Muscle of leg (tissue), 16 donors: Measurements from ENCODE around the gene TFEB. TPM values are rescaled to one million over a fixed set of nuclear protein-coding genes. Genes with fewer than 3 reads are reported as not detected.

Source experiments
- DNase-seq: peaks from one replicate; pipeline ENCODE4 v3.0.0; 2013
- H3K27ac ChIP-seq: one replicate; pipeline ENCODE4 v1.5.1; 2013; ENCODE audit warnings: mild to moderate bottlenecking, low read length, control low read depth
- H3K27me3 ChIP-seq: one replicate; pipeline ENCODE4 v1.6.1; 2013; ENCODE audit warnings: low read length; ENCODE audit not compliant: control insufficient read depth, insufficient read depth
- H3K36me3 ChIP-seq: one replicate; pipeline ENCODE4 v1.6.1; 2013; ENCODE audit warnings: low read length; ENCODE audit not compliant: control insufficient read depth, insufficient read depth
- H3K4me1 ChIP-seq: one replicate; pipeline ENCODE4 v1.6.1; 2013; ENCODE audit warnings: low read length; ENCODE audit not compliant: control insufficient read depth, insufficient read depth
- H3K4me3 ChIP-seq: one replicate; pipeline ENCODE4 v1.5.1; 2013; ENCODE audit warnings: low read length, control low read depth
- H3K9me3 ChIP-seq: replicated peaks from 2 replicates; pipeline ENCODE4 v1.6.1; 2013; ENCODE audit warnings: low read depth, low read length; ENCODE audit not compliant: control insufficient read depth
- WGBS: methylation state at CpG from one replicate; pipeline ENCODE4 v1.1.5; 2013; ENCODE audit warnings: missing lambda C conversion rate; ENCODE audit not compliant: insufficient coverage; 5-methylcytosine and 5-hydroxymethylcytosine counted together
- long read RNA-seq, 11 donors: transcript quantifications; one replicate each; lab custom pipeline, GENCODE V29; 2026
- polyA plus RNA-seq, 8 donors: library from polyadenylated mRNA; unstranded; fragments of 120-200 nt; gene quantifications; one replicate each; pipeline versions ENCODE4 v1.2.1 to v1.2.3, GENCODE V29; 2013; ENCODE audit warnings: inconsistent platforms in 1 of 8, low replicate concordance in 1 of 8; ENCODE audit not compliant: insufficient read length in 8 of 8, insufficient read depth in 1 of 8
- total RNA-seq: library from RNA; stranded (reverse); fragments of 120-200 nt; gene quantifications from one replicate; pipeline ENCODE4 v1.2.4, GENCODE V29; 2013

The TFEB gene
- total RNA-seq (6.9 TPM), polyA plus RNA-seq (10 to 100 TPM in 1 of 8 donors, 1 to 10 TPM in 7; 6.1 to 12.3 (median 7.6) TPM)
- long read RNA-seq, donor 1, partial matches to known transcripts, result 0 of 1 reads
- long read RNA-seq, donor 1, other reads (novel, unspliced or antisense), result 0 of 1 reads
- long read RNA-seq, donor 2, result 0 reads
- long read RNA-seq, donor 3, partial matches to known transcripts, result 0 of 3 reads
- long read RNA-seq, donor 3, other reads (novel, unspliced or antisense), result 0 of 3 reads
- long read RNA-seq, donor 4, partial matches to known transcripts, result 0 of 3 reads
- long read RNA-seq, donor 4, other reads (novel, unspliced or antisense), result 0 of 3 reads
- long read RNA-seq, donor 5, partial matches to known transcripts, result 0 of 4 reads
- long read RNA-seq, donor 5, other reads (novel, unspliced or antisense), result 0 of 4 reads
- long read RNA-seq, donor 6, partial matches to known transcripts, result 0 of 3 reads
- long read RNA-seq, donor 6, other reads (novel, unspliced or antisense), result 0 of 3 reads
- long read RNA-seq, donor 7, partial matches to known transcripts, result 0 of 3 reads
- long read RNA-seq, donor 7, other reads (novel, unspliced or antisense), result 0 of 3 reads
- long read RNA-seq, donor 8, partial matches to known transcripts, result 124 of 247 reads
- long read RNA-seq, donor 8, other reads (novel, unspliced or antisense), result 122 of 247 reads
- long read RNA-seq, donor 9, result 0 reads
- long read RNA-seq, donor 10, result 0 reads
- long read RNA-seq, donor 11, partial matches to known transcripts, result 0 of 2 reads
- long read RNA-seq, donor 11, other reads (novel, unspliced or antisense), result 0 of 2 reads

DNA sequence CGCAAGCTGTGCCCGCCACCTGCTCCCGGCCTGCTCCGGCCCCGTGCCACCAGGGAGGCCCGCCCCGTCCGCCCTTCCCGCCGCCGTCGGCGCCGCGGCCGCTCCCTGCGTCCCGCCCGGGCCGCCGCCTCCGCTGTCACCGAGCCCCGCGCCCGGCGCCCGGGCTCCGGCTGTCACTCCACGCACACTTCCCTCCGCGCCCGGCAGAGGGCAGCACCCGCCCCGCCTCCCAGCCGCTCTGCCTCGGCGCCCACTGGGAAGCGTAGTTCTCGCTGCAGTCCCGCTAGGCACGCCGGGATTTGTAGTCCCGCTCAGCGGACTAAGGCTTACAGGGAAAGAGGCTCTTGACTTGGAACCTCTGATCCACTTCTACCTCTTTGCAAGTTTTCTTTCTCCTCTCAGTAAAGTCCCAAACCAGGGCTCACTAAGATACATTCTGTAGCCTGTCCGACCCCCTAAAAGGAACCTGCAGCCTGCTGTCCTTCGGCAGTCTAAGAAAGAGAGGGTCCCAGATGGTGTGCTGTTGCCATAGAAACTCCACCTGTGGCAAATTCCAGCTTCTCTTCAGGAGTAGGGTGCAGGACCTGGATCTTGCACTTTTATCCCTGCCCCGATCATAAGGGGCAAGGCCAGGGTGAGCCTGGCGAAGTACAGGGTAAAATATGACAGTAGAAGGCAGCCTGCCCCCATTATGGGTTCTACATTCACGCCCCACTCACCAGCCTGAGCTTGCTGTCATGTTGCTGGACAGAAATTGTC, at the start of gene TFEB:
TFEB (minus strand) TSS at position 182 of the 759 bp plus-strand sequence. CDS start 44,395 bp downstream, outside the sequence.
- Histone ChIP-seq H3K36me3 (no peaks in the 10 kb centered on the region), H3K27me3 (no peaks in the 10 kb centered on the region), H3K4me3 (peak within 1 kb of the TSS; percentile 80), H3K27ac (peak within 1 kb of the TSS; percentile 93), H3K9me3 (no peaks in the 10 kb centered on the region), H3K4me1 (peaks cover 21% of the 10 kb centered on the region)
- WGBS, result 6% methylated on average over 49 of the region's 50 CpGs
- peak; percentile 97 for DNase-seq

DNA sequence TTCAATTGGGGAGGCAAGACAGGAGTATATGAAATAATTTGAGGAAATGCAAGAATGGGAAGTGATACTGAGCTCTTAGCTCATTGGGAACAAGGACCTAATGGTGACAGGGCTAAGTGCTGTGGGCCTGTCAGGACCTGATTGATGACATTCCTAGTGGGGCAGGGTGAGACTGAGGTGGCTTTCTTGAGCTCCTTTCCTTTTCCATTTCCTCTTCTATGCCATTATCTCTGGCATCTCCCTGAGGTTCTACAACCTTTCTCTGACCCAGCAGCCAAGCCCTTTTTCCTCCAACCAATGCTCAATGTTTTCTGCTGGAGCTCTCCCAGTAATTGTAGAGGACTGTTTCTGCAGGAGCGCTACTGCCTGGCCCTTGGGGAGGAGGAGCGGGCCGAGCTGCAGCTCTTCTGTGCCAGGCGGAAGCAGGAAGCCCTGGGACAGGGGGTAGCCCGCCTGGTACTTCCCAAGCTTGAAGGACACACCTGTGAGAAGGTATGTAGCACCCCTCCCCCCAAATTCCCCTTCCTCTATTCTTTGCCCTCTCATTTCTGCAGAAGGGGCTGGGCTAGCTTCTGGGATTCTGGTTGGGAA, 49.3 kb upstream of the TFEB start:
- Histone ChIP-seq H3K9me3 (no peaks in the 10 kb centered on the region), H3K27ac (no peak overlapping the region), H3K4me3 (no peak overlapping the region), H3K27me3 (no peaks in the 10 kb centered on the region), H3K36me3 (peaks cover 16% of the 10 kb centered on the region), H3K4me1 (peaks cover 33% of the 10 kb centered on the region)
- DNase-seq, result peak; percentile 22
- 25% methylated on average over 3 of the region's 5 CpGs for WGBS

DNA sequence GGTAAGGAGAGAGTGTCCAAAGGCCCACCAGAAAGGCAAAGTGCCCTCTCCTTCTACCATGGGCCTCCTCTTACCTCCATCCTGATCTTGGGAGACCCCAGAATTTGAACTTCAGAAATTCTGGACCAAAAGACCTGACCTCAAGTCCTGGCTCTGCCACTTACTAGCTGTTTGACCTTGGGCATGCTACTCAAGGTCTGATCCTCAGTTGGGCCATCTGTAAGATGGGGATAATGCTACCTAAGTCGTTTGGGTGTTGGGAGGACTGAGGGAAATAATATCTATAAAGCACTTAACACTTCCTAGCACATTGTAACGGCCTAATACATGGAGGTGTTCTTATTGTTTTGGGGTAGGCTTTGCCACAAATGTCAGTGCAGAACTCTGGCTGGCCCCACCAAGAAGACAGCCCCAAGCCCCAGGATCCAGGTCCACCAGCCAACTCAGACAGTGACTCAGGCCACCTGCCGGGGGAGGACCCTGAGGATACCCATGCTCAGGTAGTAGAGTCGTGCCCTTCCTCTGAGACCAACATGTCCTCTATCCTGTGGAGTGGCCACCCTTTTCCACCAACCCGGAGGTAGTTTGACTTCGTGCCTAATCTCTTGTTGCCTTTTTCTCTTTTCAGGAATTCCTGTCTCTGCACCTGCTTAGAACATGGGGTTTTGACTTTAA, 47.8 kb upstream of the TFEB start:
- H3K4me1 ChIP-seq, result peaks cover 35% of the 10 kb centered on the region

DNA sequence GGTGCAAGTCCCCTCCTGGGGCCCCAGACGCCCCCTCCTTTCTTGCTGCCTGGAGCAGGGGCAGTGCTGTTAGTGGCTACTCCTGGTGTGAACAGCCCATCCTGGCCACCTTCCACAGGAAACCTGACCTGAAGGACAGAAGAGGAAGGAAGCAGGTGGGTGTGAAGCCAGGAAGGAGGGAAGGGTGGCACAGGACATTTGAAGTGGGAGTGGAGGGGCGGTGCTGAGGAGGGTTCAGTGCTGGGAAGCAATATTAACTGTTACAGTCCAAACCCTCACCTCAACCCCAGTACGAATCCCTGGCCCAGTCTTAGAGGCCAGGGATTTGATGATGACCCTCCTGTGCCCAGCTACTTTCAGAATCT, 45.9 kb upstream of the TFEB start:
- WGBS, result 0% methylated on average over 1 of the region's 3 CpGs
- peaks cover 19% of the 10 kb centered on the region for H3K36me3 ChIP-seq
- H3K27me3 ChIP-seq, result no peaks in the 10 kb centered on the region
- H3K9me3 ChIP-seq, result no peaks in the 10 kb centered on the region
- H3K4me1 ChIP-seq, result peaks cover 35% of the 10 kb centered on the region
- no peak for DNase-seq
- peak overlapping the region; percentile 75 for H3K4me3 ChIP-seq
- H3K27ac ChIP-seq, result no peak overlapping the region

More for the DNA sequence above, 47.8 kb upstream of the TFEB start:
- Histone ChIP-seq H3K4me3 (no peak overlapping the region), H3K27me3 (no peaks in the 10 kb centered on the region), H3K27ac (no peak overlapping the region), H3K9me3 (no peaks in the 10 kb centered on the region), H3K36me3 (peaks cover 9% of the 10 kb centered on the region)
- DNase-seq, result no peak
- WGBS, result 90% methylated on average over 3 of the region's 6 CpGs

DNA sequence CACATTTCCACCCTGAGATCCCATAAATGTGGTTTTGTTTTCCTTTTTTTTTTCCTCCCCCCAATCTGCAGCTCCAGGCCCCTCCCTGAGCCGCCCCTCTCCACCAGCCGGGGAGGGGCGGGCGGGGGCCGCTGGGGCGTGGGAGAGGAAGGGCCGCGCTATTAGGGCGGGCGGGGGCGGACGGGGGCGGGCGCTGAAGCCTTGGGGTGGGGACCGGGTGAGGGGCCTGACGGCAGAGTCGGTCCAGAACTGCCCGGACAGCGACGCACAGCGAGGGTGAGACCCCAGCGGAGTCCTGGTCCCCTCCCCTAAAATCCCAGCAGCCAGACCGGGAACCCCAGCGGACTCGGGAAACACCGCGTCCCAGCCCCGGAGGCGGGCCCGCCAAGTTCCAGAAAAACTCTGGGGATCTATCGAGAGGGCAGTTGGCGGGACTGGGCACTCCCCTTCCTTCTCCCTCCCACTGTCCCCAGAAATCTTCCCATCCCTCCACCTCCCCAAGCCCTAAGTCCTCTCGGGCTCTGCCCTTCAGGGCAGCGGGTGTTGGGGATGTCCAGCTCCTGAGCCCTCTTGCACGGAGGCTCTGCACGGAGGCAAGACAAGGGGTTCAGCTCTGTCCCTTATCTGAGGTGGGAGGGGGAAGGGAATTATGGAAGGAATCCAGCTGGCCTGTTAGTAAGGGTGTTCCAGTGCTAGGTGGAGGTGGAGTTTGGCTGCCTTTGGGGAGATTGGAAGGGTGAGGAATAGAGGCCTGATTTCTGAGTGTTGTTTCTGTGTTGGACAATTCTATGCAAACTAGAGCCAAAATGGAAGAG, 45.4 kb upstream of the TFEB start, which contains the start of gene PRICKLE4:
PRICKLE4 (plus strand) TSS at position 232 of the 815 bp plus-strand sequence. CDS start 2,692 bp downstream, outside the sequence.
- H3K4me1 ChIP-seq, result peaks cover 30% of the 10 kb centered on the region
- peak within 1 kb of the TSS; percentile 75 for H3K4me3 ChIP-seq
- no peaks in the 10 kb centered on the region for H3K27me3 ChIP-seq
- no peaks in the 10 kb centered on the region for H3K9me3 ChIP-seq
- DNase-seq, result peak; percentile 73
- peaks cover 23% of the 10 kb centered on the region for H3K36me3 ChIP-seq
- peak within 1 kb of the TSS; percentile 77 for H3K27ac ChIP-seq
- under 1% methylated on average over 18 of the region's 36 CpGs for WGBS

DNA sequence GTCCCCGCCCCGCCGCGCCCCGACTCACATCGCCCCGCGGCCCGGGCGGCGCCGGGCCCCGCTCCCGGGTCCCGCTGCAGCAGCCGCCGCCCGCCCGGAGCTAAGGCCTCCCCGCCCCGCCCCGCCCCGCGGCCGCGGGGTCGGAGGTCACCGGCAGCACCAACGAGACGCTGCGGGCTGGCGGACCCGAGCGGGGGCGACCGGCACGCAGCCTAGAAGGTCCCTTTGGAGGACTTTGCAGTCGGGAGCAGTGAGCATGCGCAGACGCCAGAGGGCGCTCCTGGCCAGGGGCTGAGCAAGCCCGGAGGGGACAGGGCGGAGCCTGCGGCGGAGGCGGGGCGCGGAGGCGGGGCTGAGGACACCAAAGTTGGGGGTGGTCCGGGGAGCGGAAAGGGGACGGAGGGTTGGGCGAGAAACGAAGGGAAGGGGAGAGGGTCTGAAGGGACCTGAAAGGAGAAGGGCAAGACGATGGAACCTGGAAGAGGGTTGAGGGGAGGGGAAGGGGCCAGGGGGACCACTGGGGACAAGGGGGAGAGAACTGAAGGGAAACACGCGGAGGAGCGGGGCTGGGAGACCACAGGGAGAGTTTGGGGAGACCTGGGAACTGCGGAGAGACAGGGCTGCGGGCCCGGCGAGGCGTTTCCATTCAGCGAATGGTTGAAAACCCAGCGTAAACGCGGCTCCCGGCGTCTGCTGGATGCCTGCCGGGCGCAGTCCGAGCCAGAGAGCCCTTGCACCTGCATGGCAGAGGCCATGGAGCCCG, 44.6 kb upstream of the TFEB start, which contains the start of gene FRS3:
FRS3 (minus strand) TSS at position 113 of the 763 bp plus-strand sequence. CDS start 2,913 bp downstream, outside the sequence.
- under 1% methylated on average over 72 of the region's 73 CpGs for WGBS

DNA sequence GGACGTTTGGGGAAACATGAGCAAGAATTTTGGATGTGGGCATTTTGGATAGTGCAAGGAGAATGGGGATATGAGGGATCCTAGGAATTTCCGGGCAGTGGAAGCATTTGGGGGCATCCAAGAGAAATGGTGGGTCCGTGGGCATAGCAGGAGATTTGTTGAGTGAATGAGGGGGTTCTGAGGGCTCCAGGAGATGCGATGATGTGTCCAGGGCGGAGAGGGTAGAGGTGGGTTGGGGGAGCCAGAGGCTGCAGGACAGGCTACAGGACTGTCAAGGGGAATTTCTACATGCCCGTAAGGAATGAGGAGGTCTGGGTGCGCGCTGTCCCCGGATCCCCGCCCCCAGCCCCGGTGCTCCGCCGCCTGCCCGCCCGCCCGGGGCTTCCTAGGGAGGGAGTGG, 43.9 kb upstream of the TFEB start:
- Histone ChIP-seq H3K36me3 (peaks cover 32% of the 10 kb centered on the region), H3K9me3 (no peaks in the 10 kb centered on the region), H3K4me1 (peaks cover 17% of the 10 kb centered on the region), H3K27me3 (no peaks in the 10 kb centered on the region), H3K4me3 (peak overlapping the region; percentile 66), H3K27ac (no peak overlapping the region)
- WGBS, result 2% methylated on average over 12 of the region's 16 CpGs
- DNase-seq, result no peak

More for the DNA sequence above, 44.6 kb upstream of the TFEB start, which contains the start of gene FRS3:
- DNase-seq, result peak; percentile 98
- peak within 1 kb of the TSS; percentile 77 for H3K27ac ChIP-seq
- H3K9me3 ChIP-seq, result no peaks in the 10 kb centered on the region
- peak within 1 kb of the TSS; percentile 75 for H3K4me3 ChIP-seq
- H3K4me1 ChIP-seq, result peaks cover 22% of the 10 kb centered on the region
- peaks cover 26% of the 10 kb centered on the region for H3K36me3 ChIP-seq
- no peaks in the 10 kb centered on the region for H3K27me3 ChIP-seq

DNA sequence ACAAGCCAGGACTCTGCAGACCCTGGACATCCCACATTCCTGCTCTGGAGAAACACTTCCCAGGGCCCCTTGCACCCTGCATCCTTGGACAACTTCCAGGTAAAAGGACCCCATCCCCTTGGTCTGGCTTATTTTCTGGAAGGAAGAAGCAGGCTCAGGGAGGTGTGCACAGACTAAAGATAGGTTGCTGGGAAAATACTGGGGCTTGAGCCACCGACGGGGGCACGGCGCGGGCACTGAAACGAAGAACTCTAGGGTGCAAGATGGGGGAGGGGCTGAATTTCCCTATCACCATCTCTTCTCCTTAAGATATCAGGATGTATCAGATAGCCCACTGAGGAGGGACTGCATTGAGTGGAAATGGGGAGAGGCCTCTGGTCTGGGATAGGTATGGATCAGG, 43.5 kb upstream of the TFEB start:
- no peaks in the 10 kb centered on the region for H3K27me3 ChIP-seq
- peaks cover 36% of the 10 kb centered on the region for H3K36me3 ChIP-seq
- H3K4me3 ChIP-seq, result peak overlapping the region; percentile 66
- no CpG with 5 or more reads among the region's 6 CpGs for WGBS
- no peaks in the 10 kb centered on the region for H3K9me3 ChIP-seq
- no peak overlapping the region for H3K27ac ChIP-seq
- H3K4me1 ChIP-seq, result peaks cover 17% of the 10 kb centered on the region
- DNase-seq, result no peak
